ENCODE measurements around the gene LMX1B.
A peak's percentile ranks its signal among the peaks of the same experiment; 100 is the strongest.

The LMX1B gene

DNA sequence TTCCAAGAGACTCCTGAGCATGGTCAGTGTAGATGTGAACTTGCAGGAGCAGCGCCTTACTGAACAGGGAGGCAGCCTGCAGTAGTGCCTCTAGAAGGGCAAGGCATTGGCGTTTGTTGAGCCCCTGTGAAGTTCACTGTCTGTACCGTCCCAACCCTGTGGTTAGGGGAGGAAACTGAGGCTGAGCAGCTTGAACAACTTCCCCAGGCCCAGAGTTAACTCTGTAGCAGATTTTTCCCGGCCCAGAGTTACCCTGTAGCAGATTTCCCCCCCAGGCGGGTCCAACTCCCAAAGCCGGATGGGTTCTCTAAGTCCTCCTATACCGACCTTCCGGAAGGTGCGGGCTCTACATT, 9.6 kb downstream of the LMX1B start:
- no peak for TF ChIP-seq CREB1 (IDR thresholded peaks at IDR 0.05; ENCODE audit: low read depth)
- no peak for TF ChIP-seq TCF12 (IDR thresholded peaks at IDR 0.05; ENCODE audit: low read depth)
- TF ChIP-seq YY1 (IDR thresholded peaks at IDR 0.05; ENCODE audit: low read depth): no peak
- TF ChIP-seq, protein P1, sequence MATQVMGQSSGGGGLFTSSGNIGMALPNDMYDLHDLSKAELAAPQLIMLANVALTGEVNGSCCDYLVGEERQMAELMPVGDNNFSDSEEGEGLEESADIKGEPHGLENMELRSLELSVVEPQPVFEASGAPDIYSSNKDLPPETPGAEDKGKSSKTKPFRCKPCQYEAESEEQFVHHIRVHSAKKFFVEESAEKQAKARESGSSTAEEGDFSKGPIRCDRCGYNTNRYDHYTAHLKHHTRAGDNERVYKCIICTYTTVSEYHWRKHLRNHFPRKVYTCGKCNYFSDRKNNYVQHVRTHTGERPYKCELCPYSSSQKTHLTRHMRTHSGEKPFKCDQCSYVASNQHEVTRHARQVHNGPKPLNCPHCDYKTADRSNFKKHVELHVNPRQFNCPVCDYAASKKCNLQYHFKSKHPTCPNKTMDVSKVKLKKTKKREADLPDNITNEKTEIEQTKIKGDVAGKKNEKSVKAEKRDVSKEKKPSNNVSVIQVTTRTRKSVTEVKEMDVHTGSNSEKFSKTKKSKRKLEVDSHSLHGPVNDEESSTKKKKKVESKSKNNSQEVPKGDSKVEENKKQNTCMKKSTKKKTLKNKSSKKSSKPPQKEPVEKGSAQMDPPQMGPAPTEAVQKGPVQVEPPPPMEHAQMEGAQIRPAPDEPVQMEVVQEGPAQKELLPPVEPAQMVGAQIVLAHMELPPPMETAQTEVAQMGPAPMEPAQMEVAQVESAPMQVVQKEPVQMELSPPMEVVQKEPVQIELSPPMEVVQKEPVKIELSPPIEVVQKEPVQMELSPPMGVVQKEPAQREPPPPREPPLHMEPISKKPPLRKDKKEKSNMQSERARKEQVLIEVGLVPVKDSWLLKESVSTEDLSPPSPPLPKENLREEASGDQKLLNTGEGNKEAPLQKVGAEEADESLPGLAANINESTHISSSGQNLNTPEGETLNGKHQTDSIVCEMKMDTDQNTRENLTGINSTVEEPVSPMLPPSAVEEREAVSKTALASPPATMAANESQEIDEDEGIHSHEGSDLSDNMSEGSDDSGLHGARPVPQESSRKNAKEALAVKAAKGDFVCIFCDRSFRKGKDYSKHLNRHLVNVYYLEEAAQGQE (IDR thresholded peaks at IDR 0.05; ENCODE audit: low read depth): no peak
- TF ChIP-seq TAF1 (IDR thresholded peaks at IDR 0.05; ENCODE audit: low read depth): no peak
- TF ChIP-seq, protein P2, sequence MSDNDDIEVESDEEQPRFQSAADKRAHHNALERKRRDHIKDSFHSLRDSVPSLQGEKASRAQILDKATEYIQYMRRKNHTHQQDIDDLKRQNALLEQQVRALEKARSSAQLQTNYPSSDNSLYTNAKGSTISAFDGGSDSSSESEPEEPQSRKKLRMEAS (IDR thresholded peaks at IDR 0.05): no peak
- no peak for TF ChIP-seq EGR1 (IDR thresholded peaks at IDR 0.05)
- TF ChIP-seq ZBTB7A (IDR thresholded peaks at IDR 0.05; ENCODE audit: low read depth): no peak
- TF ChIP-seq, protein P3, sequence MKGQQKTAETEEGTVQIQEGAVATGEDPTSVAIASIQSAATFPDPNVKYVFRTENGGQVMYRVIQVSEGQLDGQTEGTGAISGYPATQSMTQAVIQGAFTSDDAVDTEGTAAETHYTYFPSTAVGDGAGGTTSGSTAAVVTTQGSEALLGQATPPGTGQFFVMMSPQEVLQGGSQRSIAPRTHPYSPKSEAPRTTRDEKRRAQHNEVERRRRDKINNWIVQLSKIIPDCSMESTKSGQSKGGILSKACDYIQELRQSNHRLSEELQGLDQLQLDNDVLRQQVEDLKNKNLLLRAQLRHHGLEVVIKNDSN (IDR thresholded peaks at IDR 0.05): no peak
- TF ChIP-seq NFIC (IDR thresholded peaks at IDR 0.05): no peak
- TF ChIP-seq FOXM1 (IDR thresholded peaks at IDR 0.05; ENCODE audit: borderline replicate concordance, low read depth): no peak
- no peak for TF ChIP-seq CEBPB (IDR thresholded peaks at IDR 0.05)
- no peak for TF ChIP-seq EP300 (IDR thresholded peaks at IDR 0.05; ENCODE audit: borderline replicate concordance)
- no peak for TF ChIP-seq RAD21 (IDR thresholded peaks at IDR 0.05; ENCODE audit: low read depth)
- no peak for TF ChIP-seq TEAD4 (IDR thresholded peaks at IDR 0.05)

DNA sequence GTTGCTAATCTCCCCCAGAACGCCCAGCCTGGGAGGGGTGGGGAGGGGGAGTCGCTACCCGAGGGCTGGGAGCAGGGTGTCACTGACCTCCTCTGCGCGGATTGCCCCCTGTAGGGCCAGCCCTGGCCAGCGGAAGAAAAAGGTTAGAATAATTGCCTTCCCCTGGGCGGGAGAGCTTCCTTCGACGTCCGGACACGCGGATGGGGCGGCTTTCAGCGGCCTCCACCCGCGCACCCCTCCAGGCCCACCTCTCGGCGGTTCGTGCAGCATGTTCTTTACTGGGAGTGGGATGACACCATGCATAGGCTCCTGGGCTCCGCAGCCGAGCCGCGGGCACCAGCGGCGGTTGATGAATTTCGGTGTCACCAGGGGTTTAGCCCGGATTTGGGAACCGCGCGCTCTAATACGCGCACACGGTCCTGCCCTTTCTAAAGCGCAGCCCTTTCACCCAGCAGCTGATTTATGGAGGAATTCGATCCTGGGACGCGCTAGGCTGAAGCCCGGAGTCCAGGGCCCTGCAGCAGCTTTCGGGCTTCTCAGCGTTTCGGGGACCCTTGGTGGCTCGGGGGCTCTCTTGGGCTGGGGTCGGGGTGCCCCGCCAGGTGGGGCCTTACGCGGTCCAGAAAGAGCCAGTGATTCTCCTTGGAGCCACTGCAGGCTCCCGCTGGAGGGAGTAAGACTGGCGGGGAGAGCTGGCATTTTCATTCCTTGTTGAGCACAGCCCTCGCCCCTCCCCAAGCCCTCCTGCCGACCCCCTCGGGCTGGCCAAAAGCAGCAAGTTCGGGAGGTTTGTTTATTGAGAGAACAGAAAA, 10.1 kb downstream of the LMX1B start:
- TF ChIP-seq, protein P3 (IDR thresholded peaks at IDR 0.05): no peak
- TF ChIP-seq CEBPB (IDR thresholded peaks at IDR 0.05): no peak

DNA sequence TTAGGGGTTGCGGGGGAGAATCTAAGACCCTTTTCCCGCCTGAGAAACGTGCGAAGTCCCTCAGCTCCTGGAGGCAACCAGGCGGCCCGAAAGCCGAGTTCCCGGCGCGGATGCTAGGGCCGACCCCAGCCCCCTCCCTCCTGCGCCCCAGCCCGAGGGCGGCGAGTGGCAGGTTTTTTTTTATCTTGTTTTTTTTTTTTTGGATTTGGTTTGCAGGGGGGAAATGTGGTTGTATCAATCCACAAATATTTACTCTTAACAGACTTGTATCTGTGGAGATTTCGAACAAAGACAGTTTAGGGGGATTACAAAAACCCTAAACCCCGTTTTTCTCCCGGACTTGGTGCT, 10.7 kb downstream of the LMX1B start:
- TF ChIP-seq NFIC (IDR thresholded peaks at IDR 0.05) (no peak), ZBTB7A (IDR thresholded peaks at IDR 0.05; ENCODE audit: low read depth) (0 out of 2 replicates have a peak, but pooled peaks have one; percentile 6)

DNA sequence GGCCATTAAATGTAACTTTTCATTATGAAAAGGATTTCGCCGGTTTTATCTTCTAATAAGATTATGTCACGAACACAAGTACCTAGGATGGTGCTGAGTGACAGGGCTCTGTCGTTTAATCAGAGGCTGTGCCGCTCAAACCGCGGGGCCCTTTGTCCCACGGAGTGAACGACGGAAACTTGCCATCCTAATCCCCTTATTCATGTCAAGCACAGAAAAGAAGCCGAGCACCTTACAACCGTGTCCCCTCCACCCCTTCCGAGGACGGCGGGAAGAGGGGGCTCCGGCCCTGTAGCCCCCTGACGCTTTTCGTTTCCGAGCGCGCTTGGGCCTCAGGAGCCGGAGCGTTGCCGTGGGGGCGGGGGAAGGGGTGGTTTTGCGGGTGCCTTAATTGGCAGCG, 11.2 kb downstream of the LMX1B start:
- no peak for TF ChIP-seq ZBTB7A (IDR thresholded peaks at IDR 0.05; ENCODE audit: low read depth)
- no peak for TF ChIP-seq TCF12 (IDR thresholded peaks at IDR 0.05; ENCODE audit: low read depth)
- TF ChIP-seq, protein P3 (IDR thresholded peaks at IDR 0.05): no peak
- no peak for TF ChIP-seq NFIC (IDR thresholded peaks at IDR 0.05)
- TF ChIP-seq, protein P2 (IDR thresholded peaks at IDR 0.05): no peak
- TF ChIP-seq TAF1 (IDR thresholded peaks at IDR 0.05; ENCODE audit: low read depth): no peak
- TF ChIP-seq TEAD4 (IDR thresholded peaks at IDR 0.05): no peak
- TF ChIP-seq FOXM1 (IDR thresholded peaks at IDR 0.05; ENCODE audit: borderline replicate concordance, low read depth): no peak
- no peak for TF ChIP-seq EP300 (IDR thresholded peaks at IDR 0.05; ENCODE audit: borderline replicate concordance)
- TF ChIP-seq CREB1 (IDR thresholded peaks at IDR 0.05; ENCODE audit: low read depth): no peak
- no peak for TF ChIP-seq YY1 (IDR thresholded peaks at IDR 0.05; ENCODE audit: low read depth)
- TF ChIP-seq EGR1 (IDR thresholded peaks at IDR 0.05): no peak
- TF ChIP-seq RAD21 (IDR thresholded peaks at IDR 0.05; ENCODE audit: low read depth): no peak
- TF ChIP-seq, protein P1 (IDR thresholded peaks at IDR 0.05; ENCODE audit: low read depth): no peak
- no peak for TF ChIP-seq CEBPB (IDR thresholded peaks at IDR 0.05)

DNA sequence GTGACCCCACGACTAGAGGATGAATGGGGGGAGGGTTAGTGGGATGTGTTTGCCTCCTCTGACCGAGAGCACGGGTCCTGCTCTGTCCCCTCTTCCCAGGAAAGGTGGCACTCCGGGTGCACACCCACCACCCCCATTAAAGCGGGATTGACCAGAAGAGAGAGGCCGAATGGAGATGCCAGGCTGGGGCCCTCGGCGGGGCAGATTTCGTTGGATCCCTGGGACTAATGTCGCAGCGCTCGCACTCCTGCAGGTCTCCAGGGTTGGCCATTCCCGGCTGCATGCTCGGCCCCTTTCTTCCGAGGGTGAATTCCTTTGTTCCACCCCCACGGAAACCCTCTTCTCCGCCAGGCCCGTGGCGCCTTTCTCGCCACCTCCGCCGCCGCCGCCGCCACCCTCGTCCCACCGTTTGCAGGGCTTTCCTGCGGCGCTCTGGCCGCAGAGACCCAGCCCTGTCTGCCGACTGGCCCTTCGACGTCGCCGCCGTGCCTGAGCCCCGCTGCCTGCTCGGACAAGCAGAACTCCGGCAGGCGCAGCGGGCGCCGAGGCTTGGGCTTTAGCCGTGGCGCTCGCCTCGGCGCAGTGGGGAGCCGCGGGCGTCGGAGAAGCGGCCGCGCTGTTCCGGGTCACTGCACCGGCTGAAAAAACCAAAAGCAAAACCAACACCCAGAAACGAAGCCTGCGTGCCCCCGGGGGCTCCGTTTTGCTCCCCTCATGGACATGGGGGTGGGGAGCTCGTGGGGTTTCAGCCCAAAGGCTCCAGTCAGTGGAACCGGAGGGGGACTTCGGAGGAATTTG, 11.8 kb downstream of the LMX1B start:
- TF ChIP-seq, protein P2 (IDR thresholded peaks at IDR 0.05): no peak
- TF ChIP-seq, protein P3 (IDR thresholded peaks at IDR 0.05): no peak
- no peak for TF ChIP-seq FOXM1 (IDR thresholded peaks at IDR 0.05; ENCODE audit: borderline replicate concordance, low read depth)
- TF ChIP-seq NFIC (IDR thresholded peaks at IDR 0.05): no peak
- no peak for TF ChIP-seq TEAD4 (IDR thresholded peaks at IDR 0.05)
- TF ChIP-seq TCF12 (IDR thresholded peaks at IDR 0.05; ENCODE audit: low read depth): no peak
- no peak for TF ChIP-seq CREB1 (IDR thresholded peaks at IDR 0.05; ENCODE audit: low read depth)
- no peak for TF ChIP-seq CEBPB (IDR thresholded peaks at IDR 0.05)
- TF ChIP-seq EGR1 (IDR thresholded peaks at IDR 0.05): no peak
- TF ChIP-seq, protein P1 (IDR thresholded peaks at IDR 0.05; ENCODE audit: low read depth): no peak
- TF ChIP-seq ZBTB7A (IDR thresholded peaks at IDR 0.05; ENCODE audit: low read depth): no peak
- TF ChIP-seq EP300 (IDR thresholded peaks at IDR 0.05; ENCODE audit: borderline replicate concordance): no peak
- no peak for TF ChIP-seq RAD21 (IDR thresholded peaks at IDR 0.05; ENCODE audit: low read depth)
- TF ChIP-seq TAF1 (IDR thresholded peaks at IDR 0.05; ENCODE audit: low read depth): no peak
- no peak for TF ChIP-seq YY1 (IDR thresholded peaks at IDR 0.05; ENCODE audit: low read depth)
